GM23248 (cell line): ENCODE measurements around the gene FRMD5. TPM values are rescaled to one million over a fixed set of nuclear protein-coding genes. Genes with fewer than 3 reads are reported as not detected.

Experiments
- DNase-seq: peaks from one replicate; pipeline ENCODE4 v3.0.0-alpha.2; 2015
- H2AFZ ChIP-seq: fragments of 200-600 bp; sonication (generic); 2 replicates; pipeline ENCODE4 v1.6.1; 2016; ENCODE audit warnings: antibody characterized with exemption
- H3F3A ChIP-seq: fragments of 200-600 bp; sonication (generic); 2 replicates; pipeline ENCODE4 v1.6.1; 2016; ENCODE audit warnings: mild to moderate bottlenecking, antibody characterized with exemption, mixed run types; ENCODE audit not compliant: insufficient read depth
- H3K27ac ChIP-seq: fragments of 200-600 bp; sonication (generic); 2 replicates; pipeline ENCODE4 v1.5.1; 2016; ENCODE audit warnings: mild to moderate bottlenecking
- H3K27me3 ChIP-seq: fragments of 200-600 bp; sonication (generic); replicated peaks from 2 replicates; pipeline ENCODE4 v1.6.1; 2016; ENCODE audit warnings: mild to moderate bottlenecking; ENCODE audit not compliant: insufficient read depth
- H3K36me3 ChIP-seq: fragments of 200-600 bp; sonication (generic); 2 replicates; pipeline ENCODE4 v1.6.1; 2016; ENCODE audit warnings: low read depth, mild to moderate bottlenecking
- H3K4me1 ChIP-seq: fragments of 200-600 bp; sonication (generic); 2 replicates; pipeline ENCODE4 v1.6.1; 2016; ENCODE audit warnings: mild to moderate bottlenecking; ENCODE audit not compliant: insufficient read depth
- H3K4me2 ChIP-seq: fragments of 200-600 bp; sonication (generic); one replicate; pipeline ENCODE4 v1.6.1; 2016; ENCODE audit warnings: mild to moderate bottlenecking; ENCODE audit not compliant: unreplicated experiment
- H3K4me3 ChIP-seq: fragments of 200-600 bp; sonication (generic); 2 replicates; pipeline ENCODE4 v1.5.1; 2016; ENCODE audit warnings: mild to moderate bottlenecking
- H3K79me2 ChIP-seq: fragments of 200-600 bp; sonication (generic); 2 replicates; pipeline ENCODE4 v1.6.1; 2016; ENCODE audit warnings: mild to moderate bottlenecking; ENCODE audit not compliant: insufficient read depth
- H3K9ac ChIP-seq: fragments of 200-600 bp; sonication (generic); 2 replicates; pipeline ENCODE4 v1.6.1; 2016; ENCODE audit warnings: mild to moderate bottlenecking
- H3K9me2 ChIP-seq: fragments of 200-600 bp; sonication (generic); 2 replicates; pipeline ENCODE4 v1.6.1; 2016; ENCODE audit warnings: mixed run types, mild to moderate bottlenecking, moderate library complexity; ENCODE audit not compliant: insufficient read depth
- H3K9me3 ChIP-seq: fragments of 200-600 bp; sonication (generic); one replicate; pipeline ENCODE4 v1.6.1; 2017; ENCODE audit warnings: low read depth
- H4K20me1 ChIP-seq: fragments of 200-600 bp; sonication (generic); 2 replicates; pipeline ENCODE4 v1.6.0; 2016; ENCODE audit not compliant: insufficient read depth
- EZH2 ChIP-seq: fragments of 200-600 bp; sonication (generic); IDR thresholded peaks from 2 replicates; pipeline ENCODE4 v1.6.1; 2018; ENCODE audit warnings: antibody characterized with exemption, mild to moderate bottlenecking; ENCODE audit not compliant: insufficient read depth, poor library complexity, severe bottlenecking
- EZH2phosphoT487 ChIP-seq: fragments of 200-600 bp; sonication (generic); IDR thresholded peaks from 2 replicates; pipeline ENCODE4 v1.6.1; 2018; ENCODE audit warnings: antibody characterized with exemption, moderate library complexity, mild to moderate bottlenecking, low read depth; ENCODE audit not compliant: insufficient read depth
- WGBS, 2 experiments: methylation state at CpG; one replicate each; pipeline ENCODE4 v1.1.6; 2015 to 2017; ENCODE audit warnings: low lambda C conversion rate in 2 of 2, low coverage in 1 of 2; ENCODE audit errors: missing lambda C conversion rate in 2 of 2; 5-methylcytosine and 5-hydroxymethylcytosine counted together
- in situ Hi-C: fragments of 300-500 bp; cut with MboI; formaldehyde crosslinking; loops from 2 replicates; pipeline ENCODE4 v1.15.0; 2020
- polyA plus RNA-seq: library from polyadenylated mRNA; unstranded; fragments of >200 nt; fragmentation: Nextera tagmentation; extraction: Ambion mirVana; gene quantifications from 2 replicates; pipeline ENCODE4 v1.2.1, GENCODE V29; 2016
- total RNA-seq: library from RNA; depleted of rRNA; stranded (reverse); fragments of >200 nt; shearing (Covaris generic); gene quantifications from 2 replicates; pipeline ENCODE4 v1.2.3, GENCODE V29; 2014

Gene FRMD5
- total and polyA plus RNA-seq, 2 experiments from 2014 or later, result 0.65 to 2.9 TPM

- no peaks in the 10 kb centered on the region for H3K79me2 ChIP-seq
Measured at GRCh38 chr15:44183363-44183762, 11.7 kb downstream of the FRMD5 start.

GRCh38 chr15:44181410-44181809 is 13.7 kb downstream of the FRMD5 start:
- Histone ChIP-seq H3K79me2 (no peaks in the 10 kb centered on the region), H3K9me2 (no peaks in the 10 kb centered on the region), H3F3A (no peaks in the 10 kb centered on the region), H3K9ac (no peak overlapping the region), H3K27me3 (no peaks in the 10 kb centered on the region), H3K4me3 (no peak overlapping the region), H2AFZ (no peak overlapping the region), H3K4me1 (no peaks in the 10 kb centered on the region), H3K36me3 (no peaks in the 10 kb centered on the region), H3K27ac (no peak overlapping the region), H3K9me3 (no peaks in the 10 kb centered on the region), H3K4me2 (no peak overlapping the region), H4K20me1 (no peaks in the 10 kb centered on the region)
- in situ Hi-C loops, result no loop called here
- no peak for TF ChIP-seq EZH2
- no peak for TF ChIP-seq EZH2phosphoT487
- WGBS, 2 experiments, result 66 to 71% methylated on average over 2 of the region's 2 CpGs
- DNase-seq, result no peak

More at GRCh38 chr15:44183363-44183762, 11.7 kb downstream of the FRMD5 start:
- Histone ChIP-seq H3K9ac (no peak overlapping the region), H3K27me3 (no peaks in the 10 kb centered on the region), H3K9me3 (no peaks in the 10 kb centered on the region), H2AFZ (no peak overlapping the region), H3K4me1 (no peaks in the 10 kb centered on the region), H3K27ac (no peak overlapping the region), H3K4me2 (no peak overlapping the region), H4K20me1 (no peaks in the 10 kb centered on the region), H3K4me3 (no peak overlapping the region), H3K9me2 (no peaks in the 10 kb centered on the region), H3F3A (no peaks in the 10 kb centered on the region), H3K36me3 (no peaks in the 10 kb centered on the region)
- no peak for TF ChIP-seq EZH2phosphoT487
- no peak for TF ChIP-seq EZH2
- in situ Hi-C loops, result no loop called here
- DNase-seq, result no peak
- WGBS, 2 experiments, result 90 to 91% methylated on average over 4 of the region's 4 CpGs

- TF ChIP-seq EZH2phosphoT487 (no peak), EZH2 (no peak)
- no peak overlapping the region for H2AFZ ChIP-seq
- no peaks in the 10 kb centered on the region for H4K20me1 ChIP-seq
- 51 to 52% methylated on average over 1 of the region's 1 CpG for WGBS, 2 experiments
- no peaks in the 10 kb centered on the region for H3F3A ChIP-seq
- H3K79me2 ChIP-seq, result no peaks in the 10 kb centered on the region
- no peak overlapping the region for H3K9ac ChIP-seq
- H3K4me2 ChIP-seq, result no peak overlapping the region
- H3K4me3 ChIP-seq, result no peak overlapping the region
- in situ Hi-C loops, result no loop called here
- no peaks in the 10 kb centered on the region for H3K27me3 ChIP-seq
- H3K27ac ChIP-seq, result no peak overlapping the region
- H3K36me3 ChIP-seq, result no peaks in the 10 kb centered on the region
- no peaks in the 10 kb centered on the region for H3K4me1 ChIP-seq
- H3K9me3 ChIP-seq, result no peaks in the 10 kb centered on the region
- DNase-seq, result no peak
- H3K9me2 ChIP-seq, result no peaks in the 10 kb centered on the region
Measured at GRCh38 chr15:44177139-44177538, 17.9 kb downstream of the FRMD5 start.

- H3F3A ChIP-seq, result no peaks in the 10 kb centered on the region
- no peaks in the 10 kb centered on the region for H3K4me1 ChIP-seq
- no peak overlapping the region for H2AFZ ChIP-seq
- no peak overlapping the region for H3K9ac ChIP-seq
- no peak overlapping the region for H3K27ac ChIP-seq
- no peaks in the 10 kb centered on the region for H3K27me3 ChIP-seq
- TF ChIP-seq EZH2phosphoT487 (no peak), EZH2 (no peak)
- in situ Hi-C loops, result no loop called here
- no peaks in the 10 kb centered on the region for H3K79me2 ChIP-seq
- DNase-seq, result no peak
- no peaks in the 10 kb centered on the region for H4K20me1 ChIP-seq
- no peak overlapping the region for H3K4me2 ChIP-seq
- H3K9me2 ChIP-seq, result no peaks in the 10 kb centered on the region
- H3K4me3 ChIP-seq, result no peak overlapping the region
- H3K36me3 ChIP-seq, result no peaks in the 10 kb centered on the region
- H3K9me3 ChIP-seq, result no peaks in the 10 kb centered on the region
Measured at GRCh38 chr15:44173813-44174212, 21.3 kb downstream of the FRMD5 start.

DNA sequence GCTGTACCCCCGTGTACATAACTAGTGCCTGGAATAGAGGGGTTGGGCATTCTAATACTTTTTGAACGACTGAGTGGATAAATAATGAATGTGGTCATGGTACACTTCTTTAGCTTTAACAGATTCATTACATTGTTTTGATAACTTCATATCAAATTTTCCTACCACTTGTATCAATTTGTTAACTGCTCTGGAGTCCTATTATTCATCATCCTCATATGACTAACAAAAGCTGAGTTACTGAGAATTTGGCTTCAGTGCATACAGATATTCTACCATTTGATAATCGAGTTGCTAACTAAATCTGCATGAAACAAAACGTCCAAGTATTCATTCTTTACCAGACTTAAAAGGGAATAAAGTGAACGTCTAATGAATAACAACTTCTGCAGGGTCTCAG is 31.7 kb downstream of the FRMD5 start:
- in situ Hi-C loops, result no loop called here
- Histone ChIP-seq H3K4me3 (no peak overlapping the region), H3K27me3 (no peaks in the 10 kb centered on the region), H3K9me2 (no peaks in the 10 kb centered on the region), H3K79me2 (no peaks in the 10 kb centered on the region), H3K36me3 (no peaks in the 10 kb centered on the region), H3K4me2 (no peak overlapping the region), H4K20me1 (no peaks in the 10 kb centered on the region), H3K27ac (no peak overlapping the region), H2AFZ (no peak overlapping the region), H3F3A (peaks cover 6% of the 10 kb centered on the region), H3K9me3 (no peaks in the 10 kb centered on the region), H3K4me1 (peaks cover 5% of the 10 kb centered on the region), H3K9ac (no peak overlapping the region)
- WGBS, 2 experiments, result 35 to 40% methylated on average over 5 of the region's 5 CpGs
- TF ChIP-seq EZH2phosphoT487 (no peak), EZH2 (no peak)
- peak; percentile 29 for DNase-seq
